GM21528 (cell line): ENCODE measurements around the gene TANC1.
A peak's percentile ranks its signal among the peaks of the same experiment; 100 is the strongest.

Experiments
- ATAC-seq: cut with Tn5 transposase; IDR thresholded peaks from one replicate; pipeline ENCODE4 v1.9.1; 2021; ENCODE audit warnings: mild to moderate bottlenecking, moderate library complexity; ENCODE audit not compliant: unreplicated experiment, low FRiP score

Gene TANC1

DNA sequence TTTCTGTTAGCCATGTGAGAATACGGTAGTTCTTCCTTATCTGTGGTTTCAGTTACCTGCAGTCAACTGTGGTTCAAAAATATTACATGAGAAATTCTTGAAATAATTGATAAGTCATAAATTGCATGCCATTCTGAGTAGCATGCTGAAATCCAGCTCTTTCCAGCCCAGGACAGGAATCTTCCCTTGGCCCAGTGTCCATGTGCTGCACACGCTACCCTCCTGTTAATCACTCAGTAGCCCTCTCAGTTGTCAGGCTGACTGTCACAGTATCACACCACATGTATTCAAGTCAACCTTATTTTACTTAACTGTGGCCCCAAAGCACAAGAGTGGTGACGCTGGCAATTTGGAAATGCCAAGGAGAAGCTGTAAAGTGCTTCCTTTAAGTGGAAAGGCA is 141.1 kb downstream of the TANC1 start:
- ATAC-seq, result no peak

DNA sequence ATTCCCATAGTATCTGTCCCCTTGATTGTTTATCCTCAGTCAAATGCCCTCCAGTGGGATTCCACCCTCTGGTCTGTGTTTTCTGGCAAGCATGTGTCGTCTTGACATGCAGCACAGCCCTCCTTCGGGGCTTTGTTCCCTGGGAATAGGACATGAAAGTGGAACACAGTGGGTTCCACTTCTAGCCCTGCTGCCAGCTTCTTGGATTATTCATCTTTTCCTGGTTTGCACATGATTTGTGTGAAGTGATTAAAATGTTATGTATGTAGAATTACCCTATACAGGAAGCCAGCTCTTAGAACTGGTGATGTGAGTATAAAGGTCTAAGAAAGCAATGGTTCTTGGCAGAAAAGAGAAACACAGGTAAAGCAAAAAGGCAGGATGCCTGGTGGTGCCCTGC is 142.3 kb downstream of the TANC1 start:
- no peak for ATAC-seq

DNA sequence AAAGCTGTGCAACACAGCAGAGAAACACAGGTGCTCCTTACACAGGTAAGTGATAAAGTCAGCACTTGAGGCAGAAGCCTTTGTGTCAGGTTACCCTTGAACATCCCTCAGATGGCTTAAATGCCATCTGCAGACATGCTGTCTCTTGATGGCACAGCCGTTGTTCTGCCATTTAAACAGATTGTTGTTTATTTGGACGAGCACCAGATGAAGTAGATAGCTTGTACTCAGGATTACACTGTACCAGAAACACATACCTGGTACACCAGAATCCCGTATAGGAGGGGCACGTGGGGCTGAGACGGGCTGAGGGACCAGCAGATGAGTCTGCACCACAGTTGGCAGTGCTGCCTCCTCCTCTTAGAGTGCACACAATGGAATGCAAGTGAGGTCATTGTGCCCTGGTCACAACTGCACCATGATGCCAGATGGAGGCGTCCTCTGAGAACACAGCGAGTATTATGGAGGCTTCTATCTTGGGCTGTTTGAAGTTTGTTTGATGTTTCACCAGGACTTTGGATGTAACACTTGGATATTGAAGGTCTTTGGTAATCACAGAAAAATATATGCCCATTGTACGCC is 143.0 kb downstream of the TANC1 start:
- ATAC-seq, result no peak

DNA sequence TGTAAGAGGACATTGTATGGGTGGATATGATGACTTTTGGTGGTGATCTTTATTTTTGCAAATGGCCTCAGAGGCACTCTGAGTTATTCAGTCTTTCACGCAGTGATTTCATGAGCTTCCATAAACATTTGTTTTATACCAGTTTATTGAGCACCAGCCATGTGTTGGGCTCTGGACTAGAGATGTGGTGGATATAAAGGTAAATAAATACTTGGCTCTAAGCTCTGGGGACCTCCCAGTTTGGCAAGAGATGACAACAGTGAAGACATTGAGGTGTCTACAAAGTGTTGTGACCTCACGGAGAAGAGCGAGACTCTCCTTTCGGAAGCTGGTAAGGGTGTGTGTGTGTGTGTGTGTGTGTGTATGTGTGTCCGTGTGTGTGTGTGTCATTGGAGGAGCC is 146.4 kb downstream of the TANC1 start:
- no peak for ATAC-seq

- no peak for ATAC-seq
Measured at GRCh38 chr2:159116922-159117321, 148.5 kb downstream of the TANC1 start.

DNA sequence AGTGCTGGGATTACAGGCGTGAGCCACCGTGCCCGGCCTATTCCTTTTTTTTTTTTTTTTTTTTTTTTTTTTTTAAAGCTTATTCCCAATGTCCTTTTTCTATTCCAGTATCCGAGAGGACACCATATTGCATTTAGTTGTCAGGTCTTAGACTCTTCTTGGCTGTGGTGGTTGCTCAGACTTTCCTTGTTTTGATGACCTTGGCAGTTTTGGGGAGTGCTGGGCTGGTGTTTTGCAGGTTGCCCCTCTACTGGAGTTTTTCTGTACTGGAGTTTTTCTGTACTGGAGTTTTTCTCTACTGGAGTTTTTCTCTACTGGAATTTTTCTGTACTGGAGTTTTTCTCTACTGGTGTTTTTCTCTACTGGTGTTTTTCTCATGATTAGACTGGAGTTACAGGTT is 149.2 kb downstream of the TANC1 start:
- ATAC-seq, result no peak

DNA sequence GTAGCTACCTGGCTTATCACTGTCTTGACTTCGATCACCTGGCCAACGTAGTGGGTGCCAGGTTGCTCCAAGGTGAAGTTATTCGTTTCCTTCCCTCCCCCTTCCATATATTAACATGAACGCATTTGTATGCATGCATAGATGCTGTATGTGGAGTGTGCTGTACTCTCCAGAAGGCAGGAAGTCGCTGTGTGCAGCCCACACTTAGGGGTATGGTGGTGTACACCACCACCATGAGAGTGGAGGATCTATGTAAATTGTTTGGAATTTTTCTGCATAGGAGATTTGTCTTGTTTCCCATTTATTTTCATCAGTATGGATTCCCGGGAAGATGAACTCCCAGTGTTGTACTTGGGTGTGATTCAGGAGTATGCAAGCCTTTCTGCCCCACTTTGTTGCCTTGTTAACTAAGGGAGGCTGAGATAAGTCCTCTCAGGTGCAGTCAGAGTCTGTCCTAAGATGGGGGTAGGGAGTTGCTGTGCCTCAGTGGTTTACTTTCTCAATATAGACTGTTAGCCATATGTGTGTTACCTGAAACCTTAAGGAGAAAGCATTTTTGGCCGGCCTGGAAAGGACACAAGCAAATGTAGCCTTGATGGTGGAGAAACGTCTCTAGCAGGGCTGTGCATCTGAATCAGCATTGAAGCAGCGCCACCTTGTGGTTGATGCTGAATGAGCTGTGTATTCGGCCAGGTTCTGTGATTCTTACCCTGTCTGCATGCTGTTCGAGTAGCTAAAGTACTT is 149.8 kb downstream of the TANC1 start:
- peak; percentile 87 for ATAC-seq

DNA sequence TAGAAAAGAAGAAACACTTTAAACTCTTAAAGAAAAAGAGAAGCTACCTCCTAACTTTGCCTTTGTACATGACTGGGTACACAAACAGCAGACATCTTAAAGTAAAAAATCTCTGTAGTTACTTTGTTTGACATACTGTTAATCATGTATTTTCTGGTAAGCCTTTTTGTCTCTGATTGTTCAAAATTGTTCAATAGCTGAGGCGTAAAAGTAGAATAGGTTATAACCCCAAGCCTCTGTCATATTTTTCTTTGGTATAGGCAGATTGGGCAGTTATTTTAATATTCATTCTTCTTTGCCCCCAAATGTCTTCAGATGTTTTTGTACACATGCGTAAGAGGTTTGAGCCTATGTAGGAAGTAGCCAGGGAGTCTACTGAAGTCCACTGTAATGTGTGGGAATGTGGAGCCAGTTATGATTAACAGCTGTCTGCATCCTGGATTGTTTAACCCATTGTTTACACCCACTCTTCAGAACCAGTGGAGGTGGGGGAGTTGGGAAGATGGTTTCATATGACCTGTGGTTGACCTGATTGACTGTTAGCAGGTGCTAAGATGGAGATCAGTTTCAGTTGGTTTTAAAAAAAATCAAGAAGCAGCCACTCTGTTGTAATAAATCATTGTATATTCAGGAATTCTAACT is 150.5 kb downstream of the TANC1 start:
- ATAC-seq, result no peak

GRCh38 chr2:159119652-159120257 is 151.3 kb downstream of the TANC1 start:
- no peak for ATAC-seq

GRCh38 chr2:159123786-159124185 is 155.3 kb downstream of the TANC1 start:
- no peak for ATAC-seq

DNA sequence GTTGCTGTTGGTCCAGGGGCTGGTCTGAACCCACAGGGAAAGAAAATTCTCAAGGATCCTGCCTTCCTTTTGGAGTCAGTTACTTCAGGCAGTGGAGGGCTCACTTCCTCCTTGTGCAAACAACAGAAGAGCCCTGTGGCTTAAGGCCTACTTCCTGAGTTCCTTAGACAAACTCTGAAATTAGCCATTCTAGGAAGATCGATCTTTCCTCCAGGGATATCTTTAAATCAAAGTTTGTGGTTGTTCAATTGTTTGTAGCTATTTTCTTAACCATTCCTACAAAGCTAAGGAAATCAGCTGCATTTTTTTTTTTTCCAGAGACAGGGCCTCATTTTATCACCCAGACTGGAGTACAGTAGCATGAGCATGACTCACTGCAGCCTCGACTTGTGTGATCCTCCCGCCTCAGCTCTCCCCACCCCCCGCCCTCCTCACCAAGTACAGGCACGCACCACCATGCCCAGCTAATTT is 156.0 kb downstream of the TANC1 start:
- no peak for ATAC-seq

GRCh38 chr2:159124931-159125467 is 156.6 kb downstream of the TANC1 start:
- ATAC-seq, result no peak

- no peak for ATAC-seq
Measured at GRCh38 chr2:159125858-159126257, 157.4 kb downstream of the TANC1 start.

- ATAC-seq, result no peak
Measured at GRCh38 chr2:159126432-159127022, 158.1 kb downstream of the TANC1 start.

DNA sequence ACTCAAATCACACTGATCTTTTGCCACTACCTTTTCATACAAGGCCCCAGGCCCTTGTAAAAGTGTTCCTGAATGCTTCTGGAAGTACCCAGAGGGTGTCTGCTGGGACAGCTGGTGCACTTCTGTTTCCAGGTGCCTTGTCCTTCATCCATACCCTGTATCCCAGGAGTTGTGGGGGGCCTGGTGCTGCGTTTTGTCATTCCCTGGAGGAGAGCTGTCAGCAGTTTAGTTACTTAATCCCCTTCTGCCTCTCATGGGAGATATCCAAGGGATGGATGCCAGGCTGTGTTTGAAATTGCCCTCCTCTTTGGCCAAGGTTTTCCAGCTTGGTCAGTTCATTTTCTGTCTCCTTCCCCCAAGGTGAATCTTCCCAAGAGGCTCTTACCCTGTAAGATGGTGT is 159.8 kb downstream of the TANC1 start:
- no peak for ATAC-seq

GRCh38 chr2:159129269-159129668 is 160.8 kb downstream of the TANC1 start:
- no peak for ATAC-seq

GRCh38 chr2:159129824-159130223 is 161.4 kb downstream of the TANC1 start:
- ATAC-seq, result no peak

- no peak for ATAC-seq
Measured at GRCh38 chr2:159130302-159130701, 161.9 kb downstream of the TANC1 start.

GRCh38 chr2:159131267-159131913 is 162.9 kb downstream of the TANC1 start:
- no peak for ATAC-seq

GRCh38 chr2:159131914-159132281 is 163.5 kb downstream of the TANC1 start:
- ATAC-seq, result no peak
